ENCODE data around the gene LBP. TPM values are rescaled to one million over a fixed set of nuclear protein-coding genes. Genes with fewer than 3 reads are reported as not detected.

LBP gene
- 0.56 TPM in 1 of 2 replicates, not detected in the other for total RNA-seq

GRCh38 chr20:38346247-38346651 lies at the start of gene LBP:
Gene LBP, plus strand, starts transcription at chr20:38346482. Its CDS starts 35 bp downstream, at chr20:38346517.

GRCh38 chr20:38303908-38304379 lies 42.3 kb upstream of the LBP start, which contains the start of gene BPI:
Gene BPI, plus strand, starts transcription at chr20:38304156. Its CDS starts 68 bp downstream, at chr20:38304224.

Other genes with a start within 250 kb of the LBP start
- 371 and 457 TPM in 2 replicates for gene TGM2, start 181.2 kb upstream of the LBP start, total RNA-seq
- gene KIAA1755, start 85.7 kb upstream of the LBP start, total RNA-seq = 2.5 and 3.1 TPM in 2 replicates
- gene BPI, start 42.3 kb upstream of the LBP start, total RNA-seq = 0.28 TPM in 1 of 2 replicates, not detected in the other
- gene SNHG17, start 88.8 kb downstream of the LBP start, total RNA-seq = 8.2 and 11.3 TPM in 2 replicates
- gene RALGAPB, start 126.4 kb downstream of the LBP start, total RNA-seq = 18.6 and 24.8 TPM in 2 replicates
- gene ADIG, start 234.7 kb downstream of the LBP start, total RNA-seq = not detected in 2 replicates